ENCODE measurements around the gene CYP39A1.
"Not testable (repeated sequence)": the region's sequence is repeated elsewhere in the genome, so short reads cannot be mapped to it uniquely, and the experiment has no call there.

CYP39A1 gene

GRCh38 chr6:46648869-46649492, 3.6 kb downstream of the CYP39A1 start:
- no peak for DNase-seq

GRCh38 chr6:46648108-46648507, 4.5 kb downstream of the CYP39A1 start:
- not testable (repeated sequence) for DNase-seq

GRCh38 chr6:46645265-46645664, 7.4 kb downstream of the CYP39A1 start:
- DNase-seq, result no peak

- DNase-seq, result no peak
Measured at GRCh38 chr6:46642928-46643751, 9.5 kb downstream of the CYP39A1 start.

- no peak for DNase-seq
Measured at GRCh38 chr6:46638650-46639049, 14.0 kb downstream of the CYP39A1 start.

DNA sequence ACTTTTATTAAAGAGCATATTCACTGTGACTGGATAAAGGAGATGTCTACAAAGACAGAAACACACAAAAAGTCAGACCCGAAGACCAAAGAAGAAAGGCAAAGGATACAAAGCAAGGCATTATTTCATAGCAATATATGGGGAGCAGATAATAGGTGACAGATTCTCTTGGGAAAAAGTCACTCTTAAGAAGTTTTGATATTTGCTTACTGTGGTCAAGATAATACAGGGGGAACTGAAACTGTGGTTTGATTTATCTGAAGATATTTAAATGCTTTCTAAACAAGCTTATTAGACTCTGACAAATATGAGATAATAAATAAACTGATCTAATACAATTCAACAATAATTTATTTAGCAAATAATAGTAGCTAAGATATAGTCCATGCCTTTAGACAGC, 14.7 kb downstream of the CYP39A1 start:
- no peak for DNase-seq

GRCh38 chr6:46637145-46637544, 15.5 kb downstream of the CYP39A1 start:
- DNase-seq, result peak; percentile 31

- no peak for DNase-seq
Measured at GRCh38 chr6:46635462-46635861, 17.2 kb downstream of the CYP39A1 start.

- no peak for DNase-seq
Measured at GRCh38 chr6:46632053-46632452, 20.6 kb downstream of the CYP39A1 start.

DNA sequence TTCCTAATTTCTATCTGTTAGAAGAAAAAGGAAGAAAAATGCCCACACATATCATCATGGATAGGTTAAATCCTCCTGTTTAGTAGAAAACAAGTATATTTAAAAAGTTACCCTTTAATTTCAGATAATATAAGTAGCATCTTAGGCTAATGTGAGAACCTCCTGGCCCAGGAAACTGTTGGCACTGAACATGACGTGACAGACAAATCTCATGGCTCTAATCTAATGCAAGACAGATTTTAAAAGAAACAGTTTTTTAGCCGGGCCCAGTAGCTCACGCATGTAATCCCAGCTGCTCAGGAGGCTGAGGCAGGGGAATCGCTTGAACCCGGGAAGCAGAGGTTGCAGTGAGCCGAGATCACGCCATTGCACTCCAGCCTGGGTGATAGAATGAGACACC, 22.9 kb downstream of the CYP39A1 start:
- DNase-seq, result no peak

- no peak for DNase-seq
Measured at GRCh38 chr6:46628976-46629375, 23.6 kb downstream of the CYP39A1 start.

DNA sequence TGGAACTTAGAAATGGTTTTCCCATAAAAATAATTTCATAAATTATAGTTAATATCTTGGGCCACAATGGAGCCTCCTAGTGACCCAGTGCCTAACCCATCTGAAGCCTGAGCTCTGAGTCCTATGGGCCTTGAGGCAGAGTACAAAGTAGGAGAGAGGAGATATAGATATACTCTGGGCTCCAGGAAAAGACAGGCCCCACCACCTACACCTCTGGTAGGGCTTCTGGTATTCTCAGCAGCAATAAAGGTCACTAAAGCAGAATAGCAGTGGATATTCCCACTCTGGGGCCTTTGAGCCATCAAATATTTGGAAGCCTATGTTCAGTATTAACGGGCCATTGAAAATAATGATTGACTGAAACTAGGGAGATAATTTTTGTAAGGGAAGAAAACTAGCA, 24.1 kb downstream of the CYP39A1 start:
- DNase-seq, result no peak

DNA sequence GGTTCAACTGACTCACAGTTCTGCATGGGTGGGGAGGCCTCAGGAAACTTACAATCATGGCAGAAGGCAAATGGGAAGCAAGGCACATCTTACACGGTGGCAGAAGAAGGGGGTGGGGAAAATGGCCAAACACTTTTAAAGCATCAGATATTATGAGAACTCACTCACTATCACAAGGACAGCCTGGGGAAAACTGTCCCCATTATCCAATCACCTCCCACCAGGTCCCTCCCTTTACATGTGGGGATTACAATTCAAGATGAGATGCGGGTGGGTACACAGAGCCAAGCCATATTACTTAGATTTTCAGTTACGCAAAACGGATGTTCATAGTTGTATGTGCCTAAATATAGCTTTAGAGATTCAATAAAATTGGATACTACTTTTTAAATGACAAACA, 25.6 kb downstream of the CYP39A1 start:
- no peak for DNase-seq

- peak; percentile 17 for DNase-seq
Measured at GRCh38 chr6:46626228-46626909, 26.2 kb downstream of the CYP39A1 start.

- no peak for DNase-seq
Measured at GRCh38 chr6:46618726-46619125, 33.9 kb downstream of the CYP39A1 start.

- no peak for DNase-seq
Measured at GRCh38 chr6:46612645-46613044, 40.0 kb downstream of the CYP39A1 start.

- no peak for DNase-seq
Measured at GRCh38 chr6:46610862-46611553, 41.6 kb downstream of the CYP39A1 start.

DNA sequence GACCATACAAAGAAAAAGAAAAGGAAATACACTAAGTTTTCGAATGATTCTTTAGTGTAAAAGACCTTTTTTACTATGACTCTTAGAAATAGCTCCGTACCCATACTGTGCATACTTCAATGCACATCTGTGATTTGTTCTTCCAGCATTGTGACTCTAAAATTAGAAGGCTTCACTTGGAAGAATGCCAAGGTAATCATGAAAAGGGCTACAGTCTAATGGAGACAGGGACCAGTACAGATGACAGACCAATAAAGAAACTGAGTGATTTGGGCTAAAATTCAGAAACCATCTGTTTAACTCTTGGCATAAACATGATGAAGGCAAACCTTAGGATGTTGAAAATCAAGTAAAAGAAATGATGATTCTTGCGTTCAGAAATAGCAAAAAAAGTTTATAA, 46.3 kb downstream of the CYP39A1 start:
- DNase-seq, result no peak

DNA sequence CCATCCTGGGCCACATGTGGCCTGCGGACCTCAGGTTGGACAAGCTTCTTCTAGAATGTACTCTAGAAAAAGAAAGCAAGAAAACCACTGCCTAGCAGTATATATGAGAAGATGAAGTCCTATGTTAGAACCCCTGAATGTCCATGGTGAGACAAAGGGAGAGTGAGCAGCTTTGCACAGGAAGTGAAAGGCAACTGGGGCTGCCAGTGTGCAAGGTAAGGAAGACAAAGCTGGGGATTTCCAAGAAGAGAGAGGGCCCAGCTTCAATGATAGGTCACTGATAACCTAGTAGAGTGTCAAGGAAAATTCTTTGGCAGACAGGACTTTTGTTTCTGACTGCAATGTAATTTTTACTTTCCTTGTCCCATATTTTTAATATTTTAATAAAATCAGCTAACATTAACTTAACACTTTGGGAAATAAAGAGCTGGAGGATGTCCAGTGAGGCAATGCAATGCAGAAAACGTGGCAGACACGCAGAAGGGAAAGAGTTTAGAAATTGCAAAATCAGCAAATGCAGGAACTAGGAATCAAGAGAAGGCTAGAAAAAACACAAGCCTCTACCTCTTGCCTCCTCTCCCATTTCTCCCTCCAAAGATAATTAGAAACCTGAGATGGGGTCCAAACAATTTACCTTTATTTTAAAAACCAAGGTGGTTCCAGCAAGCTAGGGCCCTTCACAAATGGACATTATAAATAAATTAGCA, 47.4 kb downstream of the CYP39A1 start:
- no peak for DNase-seq

DNA sequence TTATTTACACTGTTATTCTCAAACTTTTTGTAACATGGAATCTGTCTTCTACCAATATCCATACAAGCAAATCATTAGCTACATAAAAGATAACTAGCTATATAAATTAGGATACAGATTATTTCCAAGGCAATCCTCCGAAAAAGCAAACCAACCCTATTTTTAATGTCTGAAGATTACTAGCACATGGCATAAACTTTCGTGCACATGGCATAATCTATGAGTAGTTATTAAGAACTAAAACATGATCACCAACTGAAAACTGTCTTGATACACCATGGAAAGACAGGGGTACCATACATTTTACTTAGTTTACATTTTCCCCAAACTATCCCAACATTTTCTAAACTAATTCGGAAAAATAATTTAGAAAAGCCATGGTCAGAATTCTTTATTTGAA, 54.4 kb downstream of the CYP39A1 start:
- no peak for DNase-seq

DNA sequence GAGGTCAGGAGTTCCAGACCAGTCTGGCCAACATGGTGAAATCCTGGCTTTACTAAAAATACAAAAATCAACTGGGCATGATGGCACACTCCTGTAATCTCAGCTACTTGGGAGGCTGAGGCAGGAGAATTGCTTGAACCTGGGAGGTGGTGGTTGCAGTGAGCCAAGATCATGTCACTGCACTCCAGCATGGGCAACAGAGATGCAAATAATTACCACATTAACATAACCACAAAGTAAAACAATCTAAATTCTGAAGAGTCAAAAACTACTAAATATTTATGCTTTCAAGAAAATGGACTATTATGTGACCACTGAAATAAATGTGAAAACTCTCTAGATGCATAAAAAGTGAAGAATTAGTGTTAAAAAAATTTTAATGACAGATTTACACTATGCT, 59.9 kb downstream of the CYP39A1 start:
- no peak for DNase-seq

- no peak for DNase-seq
Measured at GRCh38 chr6:46592046-46592445, 60.6 kb downstream of the CYP39A1 start.

Data from fibroblast of skin of abdomen (primary cell).